Measurements from ENCODE around the gene FSD1L.
"Not testable (repeated sequence)": the region's sequence is repeated elsewhere in the genome, so short reads cannot be mapped to it uniquely, and the experiment has no call there.

The FSD1L gene

DNA sequence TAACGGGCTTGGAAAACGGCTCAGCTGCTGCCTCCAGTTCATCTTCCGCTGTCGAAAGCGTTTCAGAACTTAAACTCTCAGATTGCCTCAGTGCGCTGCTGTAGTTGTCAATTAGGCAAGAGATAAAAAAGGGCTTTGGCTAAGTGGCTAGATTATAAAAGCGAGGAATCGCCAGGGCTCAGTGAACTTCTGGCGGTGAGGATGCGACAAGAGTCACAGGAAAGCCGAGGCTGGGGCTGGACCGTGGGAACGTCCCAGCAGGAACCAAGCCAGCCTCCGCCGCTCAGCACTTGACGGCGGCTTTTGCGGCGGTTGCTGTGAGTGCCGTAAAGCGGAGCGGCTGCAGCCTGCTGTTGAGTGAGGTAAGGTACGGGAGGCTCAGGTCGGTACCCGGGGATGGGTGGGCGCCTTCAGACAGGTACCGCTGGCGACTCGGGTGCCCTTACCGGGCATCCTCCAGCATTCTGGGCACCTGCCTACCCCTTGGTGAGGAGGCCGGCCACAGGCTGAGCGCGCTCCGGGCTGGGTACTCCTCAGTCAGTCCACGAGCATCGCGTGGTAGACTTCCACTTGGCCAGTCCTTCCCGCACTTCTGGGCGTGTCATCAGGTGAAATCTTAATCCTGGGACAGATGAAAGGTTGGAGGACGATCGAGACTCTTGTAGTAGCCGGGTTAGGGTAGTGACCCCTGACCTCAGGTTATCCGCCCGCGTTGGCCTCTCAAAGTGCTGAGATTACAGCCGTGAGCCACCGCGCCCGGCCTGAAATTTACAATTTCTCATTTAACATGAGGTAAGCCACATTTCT, 110.2 kb downstream of the FSD1L start, which contains the start of gene FKTN:
FKTN (plus strand) TSS at position 328 of the 807 bp plus-strand sequence. CDS start 16,902 bp downstream, outside the sequence.
- peak; percentile 69 to 70 for DNase-seq (ENCODE audit: low read depth in 2 of 2)

DNA sequence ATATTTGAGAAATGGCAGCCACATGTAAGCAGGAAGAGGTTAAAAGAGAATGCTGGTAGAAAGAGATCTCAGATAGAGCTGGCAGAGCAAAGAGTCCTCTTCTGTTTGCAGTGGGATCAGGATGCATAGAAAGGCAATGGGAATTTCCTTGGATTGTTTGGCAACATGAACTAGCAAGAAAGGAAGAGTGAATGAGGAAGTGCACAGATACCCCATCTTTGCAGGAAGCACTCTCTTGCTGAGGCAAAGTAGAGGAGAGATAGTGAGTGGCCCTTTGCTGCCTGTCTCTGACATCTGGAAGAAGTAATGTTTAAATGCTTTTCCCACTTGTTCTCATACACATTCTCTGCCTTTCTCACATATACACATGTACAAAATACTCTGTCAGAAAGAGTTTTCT, 124.6 kb downstream of the FSD1L start:
- no peak for DNase-seq (ENCODE audit: low read depth in 2 of 2)

DNA sequence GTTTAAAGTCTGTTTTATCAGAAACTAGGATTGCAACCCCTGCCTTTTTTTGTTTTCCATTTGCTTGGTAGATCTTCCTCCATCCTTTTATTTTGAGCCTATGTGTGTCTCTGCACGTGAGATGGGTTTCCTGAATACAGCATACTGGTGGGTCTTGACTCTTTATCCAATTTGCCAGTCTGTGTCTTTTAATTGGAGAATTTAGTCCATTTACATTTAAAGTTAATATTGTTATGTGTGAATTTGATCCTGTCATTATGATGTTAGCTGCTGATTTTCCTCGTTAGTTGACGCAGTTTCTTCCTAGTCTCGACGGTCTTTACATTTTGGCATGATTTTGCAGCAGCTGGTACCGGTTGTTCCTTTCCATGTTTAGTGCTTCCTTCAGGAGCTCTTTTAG, 132.1 kb downstream of the FSD1L start:
- DNase-seq (ENCODE audit: low read depth in 2 of 2), result not testable (repeated sequence)

DNA sequence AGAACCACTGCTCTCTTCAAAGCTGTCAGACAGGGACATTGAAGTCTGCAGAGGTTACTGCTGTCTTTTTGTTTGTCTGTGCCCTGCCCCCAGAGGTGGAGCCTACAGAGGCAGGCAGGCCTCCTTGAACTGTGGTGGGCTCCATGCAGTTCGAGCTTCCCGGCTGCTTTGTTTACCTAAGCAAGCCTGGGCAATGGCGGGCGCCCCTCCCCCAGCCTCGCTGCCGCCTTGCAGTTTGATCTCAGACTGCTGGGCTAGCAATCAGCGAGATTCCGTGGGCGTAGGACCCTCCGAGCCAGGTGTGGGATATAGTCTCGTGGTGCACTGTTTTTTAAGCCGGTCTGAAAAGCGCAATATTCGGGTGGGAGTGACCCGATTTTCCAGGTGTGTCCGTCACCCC, 133.7 kb downstream of the FSD1L start:
- not testable (repeated sequence) for DNase-seq (ENCODE audit: low read depth in 2 of 2)

DNA sequence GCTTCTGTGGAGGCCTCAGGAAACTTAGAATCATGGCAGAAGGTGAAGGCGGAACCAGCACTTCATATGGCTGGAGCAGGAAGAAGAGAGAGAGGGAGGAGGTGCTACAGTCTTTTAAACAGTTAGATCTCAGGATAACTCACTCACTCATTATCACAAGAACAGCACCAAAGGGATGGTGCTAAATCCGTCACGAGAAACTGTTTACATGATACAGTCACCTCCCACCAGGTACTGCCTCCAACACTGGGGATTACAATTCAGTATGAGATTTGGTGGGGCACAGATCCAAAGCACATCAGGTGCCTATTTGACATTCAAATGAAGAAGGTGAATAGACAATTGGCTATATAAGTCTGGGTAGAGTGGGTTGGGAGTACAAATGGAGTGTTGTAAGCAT, 145.3 kb downstream of the FSD1L start:
- DNase-seq (ENCODE audit: low read depth in 2 of 2), result no peak
